Activated CD4-positive, CD25-positive, alpha-beta regulatory T cell treated with anti-CD3 and anti-CD28 coated beads, Interleukin-2, amount 50 U/mL, for 24 hours (primary cell): ENCODE data around the gene DOLPP1.
"Not testable (repeated sequence)": the region's sequence is repeated elsewhere in the genome, so short reads cannot be mapped to it uniquely, and the experiment has no call there.

Experiments
- ATAC-seq, 2 donors: fragments of 150-1000 bp; cut with Tn5 transposase; one replicate each; pipeline ENCODE4 v1.10.0; 2021; ENCODE audit warnings: mild to moderate bottlenecking in 1 of 2, moderate library complexity in 1 of 2

DOLPP1 gene

GRCh38 chr9:129080601-129081387, at the start of gene DOLPP1:
Gene DOLPP1, plus strand, starts transcription at chr9:129081111. Its CDS starts 21 bp downstream, at chr9:129081132.
- peak; percentile 95 to 97 for ATAC-seq

- ATAC-seq, result no peak
Measured at GRCh38 chr9:129031514-129031913, 49.4 kb upstream of the DOLPP1 start.

GRCh38 chr9:129032541-129033159, 48.3 kb upstream of the DOLPP1 start:
- no peak for ATAC-seq

GRCh38 chr9:129033216-129033615, 47.7 kb upstream of the DOLPP1 start:
- no peak for ATAC-seq

- not testable (repeated sequence) for ATAC-seq
Measured at GRCh38 chr9:129035838-129036237, 45.1 kb upstream of the DOLPP1 start.

GRCh38 chr9:129036241-129036922, 44.5 kb upstream of the DOLPP1 start, which contains the start of gene MIGA2:
Gene MIGA2, plus strand, starts transcription at chr9:129036626. Its CDS starts 3,969 bp downstream, at chr9:129040595.
- ATAC-seq, result peak; percentile 99

GRCh38 chr9:129036923-129037766, 43.8 kb upstream of the DOLPP1 start:
- no peak for ATAC-seq

GRCh38 chr9:129037767-129038098, 43.2 kb upstream of the DOLPP1 start:
- no peak for ATAC-seq

GRCh38 chr9:129038109-129038852, 42.6 kb upstream of the DOLPP1 start:
- no peak for ATAC-seq

- ATAC-seq, result no peak
Measured at GRCh38 chr9:129040113-129040643, 40.7 kb upstream of the DOLPP1 start.

GRCh38 chr9:129042016-129042415, 38.9 kb upstream of the DOLPP1 start:
- ATAC-seq, result no peak

GRCh38 chr9:129052592-129052991, 28.3 kb upstream of the DOLPP1 start:
- ATAC-seq, result no peak

- no peak for ATAC-seq
Measured at GRCh38 chr9:129053020-129053419, 27.9 kb upstream of the DOLPP1 start.

- ATAC-seq, result no peak
Measured at GRCh38 chr9:129054163-129054851, 26.6 kb upstream of the DOLPP1 start.

- no peak for ATAC-seq
Measured at GRCh38 chr9:129058965-129059795, 21.7 kb upstream of the DOLPP1 start.

GRCh38 chr9:129059796-129060785, 20.8 kb upstream of the DOLPP1 start:
- no peak for ATAC-seq

- no peak for ATAC-seq
Measured at GRCh38 chr9:129060991-129061390, 19.9 kb upstream of the DOLPP1 start.

- no peak for ATAC-seq
Measured at GRCh38 chr9:129063061-129063460, 17.9 kb upstream of the DOLPP1 start.

- ATAC-seq, result no peak
Measured at GRCh38 chr9:129064499-129064908, 16.4 kb upstream of the DOLPP1 start.
